Measurements from ENCODE around the gene DDX20.
"Not testable (repeated sequence)": the region's sequence is repeated elsewhere in the genome, so short reads cannot be mapped to it uniquely, and the experiment has no call there.

Gene DDX20

DNA sequence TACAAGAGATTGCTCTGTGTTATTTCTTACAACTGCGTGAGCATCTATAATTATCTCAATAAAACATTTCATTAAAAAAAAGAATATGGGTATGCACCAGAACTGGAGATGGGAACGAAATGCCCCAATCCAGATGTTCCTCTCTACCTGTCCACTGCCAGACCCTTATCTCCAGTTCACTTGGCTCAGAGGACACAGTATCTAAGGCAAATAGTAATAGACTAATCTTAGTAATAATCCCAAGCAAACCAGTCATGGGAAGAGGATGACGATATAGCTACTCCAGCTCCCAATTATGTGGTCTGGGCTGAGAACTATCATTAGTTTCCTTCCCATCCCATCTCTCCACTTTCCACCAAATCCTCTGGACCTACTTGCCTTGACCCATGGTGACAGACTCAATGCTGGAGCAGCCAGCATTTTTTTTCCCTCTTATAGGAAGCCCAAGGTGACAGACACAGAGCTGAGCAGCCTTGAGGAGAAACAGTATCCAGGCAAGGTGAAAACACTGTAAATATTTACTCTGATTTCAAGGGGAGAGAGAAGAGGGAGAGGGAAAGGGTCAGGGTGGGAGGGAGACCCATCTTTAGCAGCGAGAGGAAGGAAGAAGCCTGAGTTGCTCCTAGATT, 28.7 kb downstream of the DDX20 start:
- DNase-seq (ENCODE audit: low read depth in 1 of 2, low spot score in 1 of 2), result no peak

DNA sequence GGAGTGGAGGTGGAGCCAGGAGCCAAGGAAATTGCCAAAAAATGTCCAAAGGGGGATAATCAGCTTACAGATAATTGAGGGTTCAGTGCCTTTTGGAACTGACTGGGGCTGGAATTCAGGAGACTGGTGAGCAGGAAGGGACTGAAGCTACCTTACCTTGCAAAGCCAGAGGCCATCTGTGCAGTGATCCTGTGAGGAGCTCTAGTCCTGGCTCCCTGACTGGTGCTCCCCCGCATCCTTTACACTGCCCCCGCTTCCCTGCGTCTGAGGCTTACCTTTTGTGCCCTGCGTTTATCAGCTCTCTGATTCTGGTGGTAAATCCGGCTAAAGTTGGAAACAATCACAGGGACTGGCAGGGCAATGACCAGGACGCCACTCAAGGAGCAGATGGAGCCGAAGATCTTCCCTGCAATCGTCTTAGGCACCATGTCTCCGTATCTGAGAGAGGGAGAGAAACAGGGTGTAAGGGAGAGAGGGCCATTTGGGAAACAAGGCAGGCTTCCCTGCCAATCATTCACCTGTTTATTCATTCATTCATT, 31.0 kb downstream of the DDX20 start:
- DNase-seq (ENCODE audit: low read depth in 1 of 2, low spot score in 1 of 2), result no peak

DNA sequence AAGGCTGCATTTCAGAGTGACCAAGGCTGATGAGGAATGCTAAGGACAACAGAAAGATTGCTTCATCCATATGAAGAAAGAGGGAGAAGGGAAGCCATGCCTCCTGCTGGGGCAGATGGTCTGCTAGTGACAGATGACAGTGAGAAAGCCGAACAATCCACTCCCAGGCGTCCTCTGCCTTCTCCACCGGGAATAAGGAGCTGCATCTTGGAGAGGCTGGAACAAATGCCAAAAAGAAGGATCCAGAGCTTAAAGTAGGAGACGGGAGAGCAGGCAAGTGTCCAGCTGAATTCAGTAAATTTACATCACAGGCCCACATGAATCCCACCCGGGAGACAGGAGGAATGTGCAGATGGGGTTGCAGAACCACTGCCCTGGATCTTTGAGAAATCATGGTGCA, 33.4 kb downstream of the DDX20 start:
- no peak for DNase-seq (ENCODE audit: low read depth in 1 of 2, low spot score in 1 of 2)

DNA sequence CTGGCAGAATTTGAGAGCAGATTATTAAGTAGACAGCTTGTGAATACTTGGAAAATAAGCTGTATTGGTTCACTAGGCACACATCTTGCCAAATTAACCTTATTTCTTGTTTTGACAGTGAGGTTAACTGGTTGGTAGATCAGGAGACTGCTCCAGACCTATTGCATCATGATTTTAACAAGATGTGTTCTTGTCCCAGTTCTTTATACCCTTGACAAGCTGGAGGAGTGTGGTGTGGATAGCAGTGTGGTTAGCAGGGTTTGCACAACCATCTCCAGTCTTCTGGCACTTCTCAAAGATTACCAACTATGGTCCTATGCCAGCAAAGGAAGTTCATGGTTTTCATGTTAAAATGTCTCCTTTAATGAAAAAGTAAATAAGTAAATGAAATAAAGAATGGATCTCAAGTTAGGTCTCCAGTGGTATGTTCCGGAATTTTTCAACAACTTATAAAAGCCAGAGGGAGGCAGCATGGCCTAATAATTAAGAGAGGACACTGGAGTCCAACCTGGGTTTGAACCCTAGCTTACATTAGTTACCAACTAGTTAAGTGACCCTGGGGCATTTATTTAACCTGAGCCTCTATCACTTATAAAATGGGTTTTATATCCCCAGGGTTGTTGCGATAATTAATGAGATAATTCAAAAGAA, 34.1 kb downstream of the DDX20 start:
- DNase-seq (ENCODE audit: low read depth in 1 of 2, low spot score in 1 of 2), result no peak

DNA sequence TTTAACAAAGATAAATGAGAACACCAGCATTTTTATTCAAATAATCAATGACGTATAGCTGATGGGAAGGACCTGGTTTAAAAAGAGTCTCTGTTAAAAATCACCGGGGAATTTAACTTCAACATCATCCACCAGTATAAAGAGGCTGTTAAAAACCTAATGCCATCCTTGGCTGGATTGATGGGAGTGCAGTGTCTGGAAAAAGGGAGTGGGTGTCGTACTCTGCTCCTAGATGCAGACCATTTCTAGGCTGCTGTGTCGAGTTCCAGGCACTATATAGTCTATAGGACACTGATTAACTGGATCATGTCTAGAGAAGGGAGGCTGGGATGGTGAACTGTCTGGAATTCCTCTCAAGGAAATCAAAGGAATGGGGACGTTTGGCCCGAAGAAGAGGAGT, 36.1 kb downstream of the DDX20 start:
- no peak for DNase-seq (ENCODE audit: low read depth in 1 of 2, low spot score in 1 of 2)

DNA sequence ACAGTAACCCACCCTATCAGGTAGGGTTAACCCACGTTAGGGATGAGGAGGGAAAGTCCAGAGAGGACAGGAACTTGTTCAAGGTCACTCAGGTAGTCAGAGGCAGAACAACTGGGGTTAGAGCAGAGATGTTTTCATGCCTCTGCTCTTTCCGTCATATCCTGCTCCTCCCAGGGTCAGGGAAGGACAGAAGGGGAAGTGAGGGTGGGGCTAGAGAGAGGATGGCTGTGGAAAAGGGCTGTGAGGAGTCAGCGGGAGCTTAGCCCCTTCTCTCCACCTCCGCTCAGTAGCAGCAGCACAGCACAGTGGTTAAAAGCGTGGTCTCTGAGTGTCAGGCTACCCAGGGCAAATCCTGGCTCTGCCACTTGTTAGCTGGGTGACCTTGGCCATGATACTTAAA, 36.5 kb downstream of the DDX20 start:
- no peak for DNase-seq (ENCODE audit: low read depth in 1 of 2, low spot score in 1 of 2)

DNA sequence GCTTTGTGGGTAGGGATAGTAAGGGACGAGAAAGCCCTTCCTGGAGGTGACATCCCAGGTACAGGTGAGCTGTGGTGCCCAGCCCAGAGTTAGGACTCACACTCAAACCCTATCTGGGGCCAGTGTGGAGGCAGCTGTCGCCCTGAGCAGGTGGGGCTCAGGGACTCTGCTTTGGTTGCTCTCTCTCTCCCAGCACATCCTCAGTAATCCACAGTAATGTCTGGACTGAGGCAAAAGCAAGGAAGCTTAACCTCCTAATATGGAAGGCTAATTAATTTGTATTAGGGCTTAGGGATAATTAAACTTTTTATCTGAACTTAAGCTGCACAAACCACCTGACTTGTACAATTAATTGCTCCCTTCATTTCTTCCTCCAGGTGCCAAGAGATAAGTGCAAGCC, 38.2 kb downstream of the DDX20 start:
- no peak for DNase-seq (ENCODE audit: low read depth in 1 of 2, low spot score in 1 of 2)

DNA sequence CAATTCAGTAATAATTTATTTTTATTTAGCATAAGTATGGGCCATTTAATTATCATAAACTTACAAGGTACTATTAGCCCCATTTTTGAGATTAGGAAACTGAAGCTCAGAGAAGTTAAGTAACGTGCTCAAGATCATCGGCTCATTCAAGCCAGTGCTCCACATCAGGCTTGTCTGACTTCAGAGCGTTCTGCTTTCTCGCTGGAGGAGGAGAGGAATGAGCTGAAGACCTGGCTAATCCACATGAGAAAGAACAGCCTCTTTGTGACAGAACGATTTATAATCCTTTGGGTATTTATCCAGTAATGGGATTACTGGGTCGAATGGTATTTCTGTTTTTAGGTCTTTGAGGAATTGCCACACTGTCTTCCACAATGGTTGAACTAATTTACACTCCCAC, 39.7 kb downstream of the DDX20 start:
- no peak for DNase-seq (ENCODE audit: low read depth in 1 of 2, low spot score in 1 of 2)

DNA sequence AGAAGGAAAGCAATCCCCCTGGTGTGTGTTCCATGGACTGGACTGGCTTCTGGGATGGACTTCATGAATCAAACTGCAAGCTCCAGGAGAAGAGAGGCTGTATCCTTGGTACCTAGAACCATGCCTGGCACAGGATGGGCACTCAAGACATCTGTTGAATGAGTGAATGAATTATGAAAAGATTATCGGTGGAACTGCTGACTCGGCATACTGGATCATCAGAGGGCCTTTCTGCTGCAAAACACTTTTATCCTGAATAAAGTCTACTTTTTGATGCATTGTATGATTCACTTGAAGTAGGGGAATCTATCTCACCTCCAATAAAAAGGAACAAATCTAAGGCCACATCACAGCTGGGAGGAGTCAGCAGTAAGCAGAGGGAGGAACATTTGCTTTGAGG, 42.9 kb downstream of the DDX20 start:
- no peak for DNase-seq (ENCODE audit: low read depth in 1 of 2, low spot score in 1 of 2)

DNA sequence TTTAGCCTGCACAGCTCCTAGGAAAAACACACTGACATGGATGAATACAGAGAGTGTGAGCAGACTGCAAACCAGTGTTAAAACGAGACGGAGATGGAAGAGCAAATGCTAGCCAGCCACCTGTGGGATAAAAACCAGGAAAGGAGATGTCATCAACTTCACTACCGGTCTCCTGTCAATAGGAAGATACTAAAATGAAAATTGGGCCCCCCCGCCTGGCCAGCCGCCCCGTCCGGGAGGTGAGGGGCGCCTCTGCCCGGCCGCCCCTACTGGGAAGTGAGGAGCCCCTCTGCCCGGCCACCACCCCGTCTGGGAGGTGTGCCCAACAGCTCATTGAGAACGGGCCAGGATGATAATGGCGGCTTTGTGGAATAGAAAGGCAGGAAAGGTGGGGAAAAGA, 44.0 kb downstream of the DDX20 start:
- DNase-seq (ENCODE audit: low read depth in 1 of 2, low spot score in 1 of 2), result not testable (repeated sequence)

DNA sequence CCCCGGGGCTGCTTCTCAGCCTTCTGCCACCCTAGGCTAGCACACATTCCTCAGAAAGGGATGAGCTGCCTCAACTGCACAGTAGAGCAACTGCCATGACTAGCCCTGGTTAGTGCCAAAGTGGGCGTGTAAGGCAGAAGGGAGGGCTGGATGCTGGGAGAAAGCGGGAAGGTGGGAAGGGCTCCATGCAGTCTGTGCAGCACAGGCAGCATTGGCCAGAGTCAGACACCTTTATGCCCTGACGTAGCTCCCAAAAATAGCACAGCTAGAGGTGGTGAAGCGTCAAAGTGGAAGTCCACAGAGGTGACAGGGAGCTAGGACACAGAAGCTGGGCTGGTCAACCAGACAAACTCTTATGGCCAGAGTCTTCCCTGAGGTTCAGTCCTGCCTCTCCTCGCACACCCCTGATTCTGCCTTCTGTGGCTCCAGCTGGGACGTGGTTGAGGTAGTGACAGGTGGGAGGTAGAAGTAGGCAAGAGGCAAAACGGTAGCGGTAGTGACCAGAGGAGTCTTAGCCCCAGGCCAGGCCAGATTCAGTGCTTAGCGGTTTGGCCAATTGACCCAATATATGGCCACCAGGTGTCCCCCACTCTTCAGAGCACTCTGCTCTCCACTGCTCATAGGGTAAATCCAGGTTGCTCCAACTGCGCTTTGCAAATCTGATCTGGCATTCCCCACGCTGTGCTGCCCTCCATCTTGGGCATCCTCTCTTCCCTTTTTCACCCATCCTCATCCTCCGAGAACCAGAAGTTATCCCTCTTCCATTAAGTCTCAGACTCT, 45.6 kb downstream of the DDX20 start:
- DNase-seq (ENCODE audit: low read depth in 1 of 2, low spot score in 1 of 2), result no peak

DNA sequence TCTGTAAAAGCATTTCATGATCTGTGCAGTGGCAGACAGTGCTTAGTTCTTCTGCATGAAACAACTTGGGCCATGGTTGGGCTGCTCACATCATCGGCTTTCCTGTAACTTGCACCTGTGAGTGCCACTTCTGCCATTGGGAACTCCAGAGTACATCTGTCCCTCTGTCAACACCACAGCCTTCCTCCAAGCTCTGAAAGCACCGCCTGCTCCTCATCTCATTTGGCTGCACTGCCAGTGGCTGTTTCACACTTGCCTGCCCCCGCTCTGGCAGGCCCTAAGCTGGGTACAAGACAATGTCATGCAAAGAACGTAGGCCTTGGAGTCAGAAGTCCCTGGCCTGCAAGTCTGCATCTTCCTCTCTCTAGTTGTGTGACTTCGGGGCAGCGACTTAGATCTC, 46.4 kb downstream of the DDX20 start:
- DNase-seq (ENCODE audit: low read depth in 1 of 2, low spot score in 1 of 2), result no peak

DNA sequence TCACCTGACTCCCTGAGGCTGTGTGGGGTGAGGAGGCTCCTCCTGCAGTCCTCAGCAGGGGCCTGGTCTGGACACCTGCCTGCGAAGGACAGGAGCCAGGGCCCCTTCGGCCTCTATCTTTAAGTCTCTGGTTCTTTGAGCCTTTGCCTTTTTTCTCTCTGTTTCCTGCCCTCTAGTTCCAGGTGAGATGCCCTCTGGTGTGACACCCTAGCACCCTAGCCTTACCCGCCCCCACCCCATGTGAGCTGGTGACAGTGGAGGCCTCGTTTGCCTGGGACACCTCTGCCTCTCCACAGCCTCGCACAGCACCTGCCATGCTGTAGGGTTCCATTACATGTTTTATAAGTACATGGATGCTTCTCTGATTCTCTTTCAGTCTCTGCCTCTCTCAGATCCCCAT, 47.3 kb downstream of the DDX20 start:
- DNase-seq (ENCODE audit: low read depth in 1 of 2, low spot score in 1 of 2), result no peak

DNA sequence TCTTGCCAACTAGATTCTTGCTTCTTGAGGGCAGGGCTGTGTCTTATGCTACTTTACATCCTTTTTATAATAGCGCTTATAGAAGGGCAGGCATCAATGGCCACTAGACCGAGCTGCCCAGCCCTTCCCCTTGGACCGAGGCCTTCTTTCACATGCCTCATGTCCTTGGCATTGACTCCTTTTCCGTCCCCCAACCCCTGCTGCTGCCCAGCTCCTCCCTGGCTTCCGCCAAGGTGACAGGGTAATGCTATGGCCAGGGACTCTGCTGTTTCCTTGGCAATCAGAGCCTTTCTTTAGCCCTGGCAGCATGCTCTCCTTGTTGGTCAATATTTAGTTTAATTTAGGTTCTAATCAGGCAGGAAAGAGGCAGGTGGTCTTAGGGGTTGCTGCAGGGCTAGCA, 48.2 kb downstream of the DDX20 start:
- no peak for DNase-seq (ENCODE audit: low read depth in 1 of 2, low spot score in 1 of 2)

DNA sequence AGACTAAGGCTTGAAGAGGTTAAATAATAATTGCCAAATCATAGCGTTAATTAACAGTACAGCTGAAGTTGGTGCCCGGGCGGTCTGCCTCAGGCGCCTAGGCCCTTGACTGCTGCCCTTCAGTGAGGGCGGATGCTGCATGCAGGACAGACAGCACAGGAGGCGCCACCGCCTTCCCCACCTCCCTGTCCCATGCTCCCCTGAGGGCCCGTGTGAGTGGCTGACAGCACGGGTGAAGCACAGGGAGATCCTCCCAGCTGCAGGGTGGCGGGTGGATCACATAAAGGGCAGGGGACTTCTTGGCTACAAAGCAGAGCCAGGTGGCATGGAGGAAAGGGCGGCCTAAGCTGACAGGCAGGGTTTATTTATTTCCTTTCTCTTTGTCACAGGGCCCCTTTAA, 49.1 kb downstream of the DDX20 start:
- no peak for DNase-seq (ENCODE audit: low read depth in 1 of 2, low spot score in 1 of 2)

DNA sequence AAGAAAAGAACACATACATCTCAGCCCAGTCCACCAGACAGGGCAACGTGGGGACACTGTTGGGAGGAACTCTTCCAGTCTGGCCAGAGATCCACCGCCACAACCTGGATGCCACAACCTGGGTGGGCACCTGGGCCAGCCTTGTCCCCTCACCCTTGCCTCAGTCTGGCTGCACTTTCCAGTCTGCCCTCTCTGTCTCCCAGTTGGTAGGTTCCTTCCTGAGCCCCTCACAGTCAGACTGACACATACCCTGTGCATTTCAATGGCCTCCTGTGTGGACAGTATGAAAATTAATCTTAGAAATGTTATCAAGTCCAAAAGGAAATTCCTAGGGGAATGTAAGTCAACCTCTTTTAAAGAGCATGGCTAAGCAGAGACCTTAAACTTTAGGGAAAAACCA, 49.5 kb downstream of the DDX20 start:
- DNase-seq (ENCODE audit: low read depth in 1 of 2, low spot score in 1 of 2), result no peak

DNA sequence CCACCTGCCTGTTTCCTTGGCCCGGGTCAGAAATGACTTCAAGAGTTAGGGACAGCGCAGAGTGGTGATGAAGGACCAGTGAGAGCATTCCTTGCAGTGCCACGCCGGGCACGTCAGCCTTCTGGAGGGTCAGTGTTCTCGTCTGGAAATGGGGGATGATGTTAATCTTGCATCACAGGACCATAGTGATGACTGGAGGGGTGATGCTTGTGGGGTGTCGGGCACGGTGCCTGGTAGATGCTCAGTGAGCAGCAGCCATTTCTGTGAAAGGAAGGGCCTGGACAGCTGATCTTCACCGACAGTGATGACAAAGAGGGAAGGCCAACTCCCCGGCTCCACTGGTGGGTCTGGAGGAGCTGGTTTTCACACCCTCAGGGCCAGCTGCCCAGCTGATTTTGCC, 56.2 kb downstream of the DDX20 start:
- DNase-seq (ENCODE audit: low read depth in 1 of 2, low spot score in 1 of 2), result no peak

DNA sequence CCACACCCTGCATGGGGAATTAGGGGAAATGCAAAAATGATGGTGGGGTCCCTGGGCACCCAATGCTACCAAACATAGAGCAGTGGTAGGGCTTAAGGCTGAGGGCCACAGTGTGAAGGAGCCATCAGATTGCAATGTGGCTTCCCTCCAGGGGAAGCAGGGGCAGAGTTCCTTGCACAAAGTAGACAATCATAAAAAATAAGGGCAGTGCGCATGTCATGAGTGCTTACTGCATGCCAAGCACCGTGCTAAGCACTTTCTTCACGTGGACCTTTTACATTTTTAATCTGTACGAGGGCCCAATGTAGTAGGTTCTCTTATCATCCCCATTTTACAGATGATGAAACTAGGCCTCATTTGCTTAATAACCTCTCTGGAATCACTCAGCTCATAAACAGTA, 56.6 kb downstream of the DDX20 start:
- DNase-seq (ENCODE audit: low read depth in 1 of 2, low spot score in 1 of 2), result no peak

DNA sequence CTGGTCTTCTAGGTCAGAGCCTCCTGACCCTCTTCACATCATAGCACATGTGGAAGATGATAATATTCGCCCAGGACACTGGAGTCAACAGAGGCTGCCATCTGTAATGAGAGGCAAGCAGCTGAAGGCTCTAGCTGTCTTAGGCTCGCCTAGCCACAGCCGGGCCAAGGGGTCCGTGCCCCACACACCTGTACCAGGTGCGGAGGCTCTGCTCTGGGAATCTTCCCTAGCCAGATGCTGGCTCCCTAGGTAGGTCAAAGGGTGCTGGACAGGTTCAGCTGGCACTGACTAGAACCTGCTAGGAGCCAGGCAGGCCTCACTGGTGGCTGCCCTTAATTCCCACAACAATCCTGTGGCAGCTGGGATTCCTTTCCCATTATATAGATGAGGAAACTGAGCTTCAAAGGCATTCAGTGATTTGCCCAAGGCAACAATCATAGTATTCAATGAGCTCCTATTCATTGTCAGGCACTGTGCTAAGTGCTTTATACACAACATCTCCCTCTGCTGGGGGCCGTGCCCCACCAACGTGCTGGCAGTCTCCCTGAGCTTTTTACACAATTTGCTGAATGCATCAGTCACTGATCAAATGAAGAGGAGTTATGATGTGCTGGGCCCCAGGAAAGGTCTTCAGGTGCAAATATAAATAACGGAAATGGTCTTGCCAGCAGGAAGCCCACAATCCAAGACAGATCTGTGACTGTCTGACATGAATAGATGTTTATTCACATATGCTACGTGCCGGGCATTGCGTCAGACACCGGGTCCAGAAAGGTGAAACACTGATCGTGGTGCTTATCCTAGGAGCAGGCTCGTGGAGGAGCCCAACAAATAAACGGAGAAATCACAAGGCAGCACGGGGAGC, 58.0 kb downstream of the DDX20 start:
- DNase-seq (ENCODE audit: low read depth in 1 of 2, low spot score in 1 of 2), result no peak

DNA sequence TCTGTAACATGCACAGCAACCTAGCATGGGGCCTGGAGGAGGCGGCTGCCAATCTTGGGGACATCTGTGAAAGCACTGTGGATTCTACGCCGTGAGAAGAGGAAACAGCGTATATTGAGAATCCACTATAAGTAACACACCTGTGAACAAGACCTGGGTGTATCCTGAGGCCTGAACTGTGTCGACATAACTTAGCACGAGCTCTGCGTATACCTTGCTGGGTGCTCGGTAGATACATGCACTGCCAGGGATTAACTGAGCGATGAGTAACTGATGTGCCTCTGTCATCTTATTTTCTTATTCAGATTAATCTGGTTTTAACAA, 58.6 kb downstream of the DDX20 start:
- DNase-seq (ENCODE audit: low read depth in 1 of 2, low spot score in 1 of 2), result no peak

DNA sequence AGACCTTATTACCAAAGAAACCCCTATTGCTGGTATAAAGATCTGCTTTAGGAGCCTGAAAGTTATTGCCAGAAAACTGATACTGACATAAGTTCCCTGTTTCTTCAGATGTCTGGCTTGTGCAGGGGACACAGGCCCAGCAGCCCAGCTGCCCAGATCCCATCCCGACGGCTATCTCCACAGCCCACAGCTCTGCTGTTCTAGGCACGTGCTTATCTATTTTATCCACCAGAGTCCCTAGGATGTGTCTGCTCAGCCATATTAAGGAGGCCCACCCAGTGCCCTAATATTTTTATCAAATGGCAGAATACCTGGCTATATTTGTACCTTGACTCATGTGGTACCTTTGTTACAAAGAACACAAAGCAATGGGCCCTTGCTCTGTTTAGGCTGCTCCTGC, 58.9 kb downstream of the DDX20 start:
- DNase-seq (ENCODE audit: low read depth in 1 of 2, low spot score in 1 of 2), result no peak

All from activated CD4-positive, alpha-beta T cell treated with anti-CD3 and anti-CD28 coated beads, Interleukin-2, amount 50 U/mL, for 24 hours (primary cell).